ENCODE data around the gene CMTR1. TPM values are rescaled to one million over a fixed set of nuclear protein-coding genes. Genes with fewer than 3 reads are reported as not detected.

The CMTR1 gene
- polyA plus RNA-seq, 1 of the 3 experiments (the other 2 are of a cell fraction): 19.8 TPM

DNA sequence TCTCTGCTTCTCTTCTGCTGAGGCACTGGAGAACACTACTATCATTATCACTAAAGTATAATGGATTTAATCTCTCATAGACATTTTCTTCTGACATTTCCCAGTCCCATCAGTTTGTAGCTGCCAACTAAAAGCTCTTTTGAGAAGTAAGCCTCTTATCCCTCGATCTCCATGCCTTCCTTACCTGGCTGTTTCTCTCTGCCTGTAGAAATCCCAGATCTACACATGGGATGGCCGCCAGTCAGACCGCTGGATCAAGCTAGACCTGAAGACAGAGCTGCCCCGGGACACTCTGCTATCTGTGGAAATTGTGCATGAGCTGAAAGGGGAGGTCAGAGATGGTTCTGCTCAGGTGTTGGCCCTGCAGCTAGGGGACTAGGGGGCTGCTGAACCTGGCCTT is 41.3 kb downstream of the CMTR1 start:
- peaks cover 7 to 32% of the 10 kb centered on the region in 2 experiments; a peak in 3 of 4 replicates for H3K4me1 ChIP-seq (ENCODE audit: control insufficient read depth in 1 of 2, insufficient read depth in 2 of 2, low read depth in 1 of 2, low read length in 1 of 2)
- no peak overlapping the region for H3K4me3 ChIP-seq (ENCODE audit: low read depth in 2 of 2, low read length in 1 of 2)
- H3K4me2 ChIP-seq: no peak overlapping the region
- ChIA-PET POLR2A (interaction anchor here (1.7 kb wide), 1 partner anchor 17 kb away, joined by 4 read pairs; no protein-coding TSS in a partner anchor), CTCF (interaction anchor here (1.0 to 4.8 kb wide), 12 partner anchors 9 to 218 kb away, joined by 3 to 26 read pairs (median 6); no protein-coding TSS in a partner anchor)
- H3K36me3 ChIP-seq (replicated peaks in 1 of 2; ENCODE audit: control insufficient read depth in 1 of 2, insufficient read depth in 2 of 2, low read length in 1 of 2): peaks cover 22 to 70% of the 10 kb centered on the region in 2 experiments
- H3K27ac ChIP-seq (ENCODE audit: low read depth in 2 of 2, low read length in 1 of 2): peak overlapping the region in 1 of 2 experiments; percentile 88; a peak in 2 of 4 replicates
- no peak for TF ChIP-seq NRF1 (IDR thresholded peaks at IDR 0.05; ENCODE audit: low read depth, low read length)
- TF ChIP-seq GABPA (IDR thresholded peaks at IDR 0.05; ENCODE audit: low read depth): no peak
- TF ChIP-seq GATA2 (CRISPR knock-in tag; IDR thresholded peaks at IDR 0.05): peak; percentile 13; the same call in 1 of the 2 replicates
- no peaks in the 10 kb centered on the region for H3K9me2 ChIP-seq
- H3F3A ChIP-seq (replicated peaks; ENCODE audit: insufficient read depth): no peaks in the 10 kb centered on the region
- no peak for DNase-seq
- H3K79me2 ChIP-seq (ENCODE audit: insufficient read depth): no peaks in the 10 kb centered on the region
- H2AFZ ChIP-seq (ENCODE audit: low read depth): no peak overlapping the region
- WGBS (ENCODE audit: low lambda C conversion rate): 96% methylated on average over 4 of the region's 4 CpGs
- H4K20me1 ChIP-seq (ENCODE audit: insufficient read depth): no peaks in the 10 kb centered on the region
- H3K9ac ChIP-seq: no peak overlapping the region
- H3K9me3 ChIP-seq: no peaks in the 10 kb centered on the region
- H3K27me3 ChIP-seq (ENCODE audit: insufficient read depth): no peaks in the 10 kb centered on the region

DNA sequence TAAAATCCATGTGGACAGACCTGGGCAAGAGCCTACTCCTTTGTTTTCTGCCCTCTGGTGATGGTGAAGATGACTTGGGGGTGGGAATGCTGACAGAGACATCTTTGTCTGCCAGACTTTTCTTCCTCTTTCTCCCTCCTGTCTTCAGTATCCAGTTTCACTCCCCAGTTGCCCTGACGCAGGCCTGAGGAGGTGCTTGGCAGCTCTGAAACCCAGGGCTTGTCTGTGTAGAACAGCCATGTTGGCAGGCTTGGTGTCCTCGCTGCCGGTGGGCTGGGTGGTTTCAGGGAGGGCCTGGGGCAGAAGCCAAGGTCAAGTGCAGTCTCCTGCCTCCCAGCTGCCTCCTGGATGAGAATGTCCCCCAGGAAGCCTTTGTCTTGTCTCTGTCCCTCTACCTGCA is 44.2 kb downstream of the CMTR1 start:
- Histone ChIP-seq H3K79me2 (ENCODE audit: insufficient read depth) (no peaks in the 10 kb centered on the region), H3K4me2 (no peak overlapping the region), H4K20me1 (ENCODE audit: insufficient read depth) (no peaks in the 10 kb centered on the region), H2AFZ (ENCODE audit: low read depth) (no peak overlapping the region), H3K27ac (ENCODE audit: low read depth in 2 of 2, low read length in 1 of 2) (no peak overlapping the region), H3K36me3 (replicated peaks in 1 of 2; ENCODE audit: control insufficient read depth in 1 of 2, insufficient read depth in 2 of 2, low read length in 1 of 2) (peaks cover 15 to 82% of the 10 kb centered on the region in 2 experiments), H3F3A (replicated peaks; ENCODE audit: insufficient read depth) (no peaks in the 10 kb centered on the region), H3K4me3 (ENCODE audit: low read depth in 2 of 2, low read length in 1 of 2) (no peak overlapping the region), H3K9ac (no peak overlapping the region), H3K9me2 (no peaks in the 10 kb centered on the region), H3K4me1 (ENCODE audit: control insufficient read depth in 1 of 2, insufficient read depth in 2 of 2, low read depth in 1 of 2, low read length in 1 of 2) (peaks cover 7 to 30% of the 10 kb centered on the region in 2 experiments; a peak in 3 of 4 replicates), H3K27me3 (ENCODE audit: insufficient read depth) (no peaks in the 10 kb centered on the region), H3K9me3 (no peaks in the 10 kb centered on the region)
- ChIA-PET POLR2A (interaction anchor here (0.7 kb wide), 1 partner anchor 34 kb away, joined by 4 read pairs; no protein-coding TSS in a partner anchor), CTCF (interaction anchor here (0.9 to 1.9 kb wide), 5 partner anchors 41 to 215 kb away, joined by 3 to 12 read pairs (median 3); no protein-coding TSS in a partner anchor)
- 93% methylated on average over 3 of the region's 3 CpGs for WGBS (ENCODE audit: low lambda C conversion rate)
- no peak for DNase-seq
- TF ChIP-seq, protein P1, sequence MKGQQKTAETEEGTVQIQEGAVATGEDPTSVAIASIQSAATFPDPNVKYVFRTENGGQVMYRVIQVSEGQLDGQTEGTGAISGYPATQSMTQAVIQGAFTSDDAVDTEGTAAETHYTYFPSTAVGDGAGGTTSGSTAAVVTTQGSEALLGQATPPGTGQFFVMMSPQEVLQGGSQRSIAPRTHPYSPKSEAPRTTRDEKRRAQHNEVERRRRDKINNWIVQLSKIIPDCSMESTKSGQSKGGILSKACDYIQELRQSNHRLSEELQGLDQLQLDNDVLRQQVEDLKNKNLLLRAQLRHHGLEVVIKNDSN (IDR thresholded peaks at IDR 0.05; ENCODE audit: borderline replicate concordance, low read depth): no peak
- TF ChIP-seq SMC3 (IDR thresholded peaks at IDR 0.05; ENCODE audit: low read depth, low read length) (no peak), RXRA (IDR thresholded peaks at IDR 0.05; ENCODE audit: borderline replicate concordance, low read depth) (no peak), RFX5 (IDR thresholded peaks at IDR 0.05; ENCODE audit: low read length) (no peak)

DNA sequence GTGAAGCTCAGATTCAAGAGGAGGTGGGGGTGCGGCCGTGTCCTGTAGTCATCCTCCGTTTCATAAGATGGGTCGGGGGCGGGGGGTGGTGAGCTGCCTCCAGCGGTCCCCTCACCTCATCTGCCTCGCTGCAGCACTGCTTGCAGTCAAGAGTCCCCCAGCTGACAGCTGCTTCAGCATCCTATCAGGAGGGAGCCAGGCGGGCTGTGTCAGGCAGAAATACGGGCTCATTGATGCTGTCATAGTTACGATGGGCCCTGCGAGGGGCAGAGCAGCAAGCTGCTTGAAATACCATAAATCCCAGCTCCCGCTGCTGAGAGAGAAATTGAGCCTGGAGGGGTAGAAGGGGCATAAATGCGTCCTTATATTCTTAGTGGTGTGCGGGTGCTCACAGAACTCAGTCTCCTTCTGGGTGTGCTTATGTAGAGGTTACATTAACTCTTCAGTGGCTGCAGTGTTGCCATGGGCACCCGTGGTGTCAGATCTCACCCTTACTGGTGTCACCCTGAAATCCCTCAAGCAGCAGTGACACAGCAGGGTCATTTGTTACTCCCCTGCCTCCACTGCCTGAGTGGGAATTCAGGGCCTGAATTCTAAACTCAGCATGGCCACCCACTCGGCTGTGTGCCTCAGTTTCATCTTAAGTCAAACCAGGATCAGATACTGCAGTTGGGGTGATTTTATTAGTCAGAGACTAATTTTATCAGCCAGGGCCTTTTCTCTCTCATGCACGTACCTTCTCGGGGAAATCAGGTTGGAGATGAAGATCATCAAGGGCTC is 44.8 kb downstream of the CMTR1 start:
- WGBS (ENCODE audit: low lambda C conversion rate): 91% methylated on average over 15 of the region's 18 CpGs
- POLR2A ChIA-PET: interaction anchor here (0.7 kb wide), 1 partner anchor 34 kb away, joined by 4 read pairs; no protein-coding TSS in a partner anchor
- TF ChIP-seq FOSL2 (IDR thresholded peaks at IDR 0.05; ENCODE audit: borderline replicate concordance, low read depth): no peak
- TF ChIP-seq POLR2AphosphoS5 (IDR thresholded peaks at IDR 0.05; ENCODE audit: low read depth, low read length): no peak
- TF ChIP-seq, protein P2, sequence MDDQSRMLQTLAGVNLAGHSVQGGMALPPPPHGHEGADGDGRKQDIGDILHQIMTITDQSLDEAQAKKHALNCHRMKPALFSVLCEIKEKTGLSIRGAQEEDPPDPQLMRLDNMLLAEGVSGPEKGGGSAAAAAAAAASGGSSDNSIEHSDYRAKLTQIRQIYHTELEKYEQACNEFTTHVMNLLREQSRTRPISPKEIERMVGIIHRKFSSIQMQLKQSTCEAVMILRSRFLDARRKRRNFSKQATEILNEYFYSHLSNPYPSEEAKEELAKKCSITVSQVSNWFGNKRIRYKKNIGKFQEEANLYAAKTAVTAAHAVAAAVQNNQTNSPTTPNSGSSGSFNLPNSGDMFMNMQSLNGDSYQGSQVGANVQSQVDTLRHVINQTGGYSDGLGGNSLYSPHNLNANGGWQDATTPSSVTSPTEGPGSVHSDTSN (IDR thresholded peaks at IDR 0.05): no peak

More for the DNA sequence above, 44.8 kb downstream of the CMTR1 start:
- CTCF ChIA-PET: interaction anchor here (0.7 to 4.2 kb wide), 8 partner anchors 42 to 214 kb away, joined by 3 to 21 read pairs (median 4); no protein-coding TSS in a partner anchor
- Histone ChIP-seq H3K4me1 (ENCODE audit: control insufficient read depth in 1 of 2, insufficient read depth in 2 of 2, low read depth in 1 of 2, low read length in 1 of 2) (peaks cover 5 to 24% of the 10 kb centered on the region in 2 experiments; a peak in 3 of 4 replicates), H3K9me3 (no peaks in the 10 kb centered on the region), H3K9ac (no peak overlapping the region), H2AFZ (ENCODE audit: low read depth) (no peak overlapping the region), H3K4me3 (ENCODE audit: low read depth in 2 of 2, low read length in 1 of 2) (no peak overlapping the region), H4K20me1 (ENCODE audit: insufficient read depth) (no peaks in the 10 kb centered on the region), H3K27me3 (ENCODE audit: insufficient read depth) (no peaks in the 10 kb centered on the region), H3K9me2 (no peaks in the 10 kb centered on the region), H3K79me2 (ENCODE audit: insufficient read depth) (no peaks in the 10 kb centered on the region), H3F3A (replicated peaks; ENCODE audit: insufficient read depth) (no peaks in the 10 kb centered on the region), H3K4me2 (no peak overlapping the region), H3K36me3 (replicated peaks in 1 of 2; ENCODE audit: control insufficient read depth in 1 of 2, insufficient read depth in 2 of 2, low read length in 1 of 2) (peaks cover 15 to 82% of the 10 kb centered on the region in 2 experiments), H3K27ac (ENCODE audit: low read depth in 2 of 2, low read length in 1 of 2) (no peak overlapping the region)
- DNase-seq: no peak

All from SK-N-SH (cell line).